Kidney (tissue), 14 donors: ENCODE data around the gene MEF2C. TPM values are rescaled to one million over a fixed set of nuclear protein-coding genes. Genes with fewer than 3 reads are reported as not detected.

Experiments used
- DNase-seq, 5 donors: peaks; one replicate each; pipeline ENCODE4 v3.0.0-alpha.2; 2013 to 2020
- FAIRE-seq: peaks from 2 replicates; lab custom pipeline; 2012; peaks lifted over from hg19 to GRCh38; lab: Jason Lieb, UNC
- H3K27ac ChIP-seq, 2 donors: one replicate each; pipeline ENCODE4 v1.7.0; 2013; ENCODE audit warnings: low read depth in 2 of 2, low read length in 2 of 2, inconsistent platforms in 1 of 2
- H3K27me3 ChIP-seq: one replicate; pipeline ENCODE4 v1.7.1; 2013; ENCODE audit warnings: low read length, inconsistent platforms; ENCODE audit not compliant: control insufficient read depth, insufficient read depth
- H3K36me3 ChIP-seq, 3 donors: one replicate each; pipeline versions ENCODE4 v1.7.0 to v1.7.1; 2013; ENCODE audit warnings: low read length in 3 of 3, control low read depth in 1 of 3, inconsistent platforms in 1 of 3; ENCODE audit not compliant: insufficient read depth in 3 of 3, control insufficient read depth in 2 of 3
- H3K4me1 ChIP-seq, 3 donors: one replicate each; pipeline versions ENCODE4 v1.7.0 to v1.7.1; 2013; ENCODE audit warnings: low read length in 3 of 3, inconsistent platforms in 1 of 3, low read depth in 1 of 3; ENCODE audit not compliant: control insufficient read depth in 2 of 3, insufficient read depth in 2 of 3
- H3K4me3 ChIP-seq, 3 donors: one replicate each; pipeline versions ENCODE4 v1.7.0 to v1.8.1; 2013; ENCODE audit warnings: low read length in 3 of 3, control low read depth in 1 of 3, inconsistent platforms in 1 of 3
- H3K9ac ChIP-seq, 3 donors: one replicate each; pipeline versions ENCODE4 v1.7.0 to v1.7.1; 2013; ENCODE audit warnings: low read length in 3 of 3, control low read depth in 1 of 3, inconsistent platforms in 1 of 3
- H3K9me3 ChIP-seq, 3 donors: one replicate each; pipeline versions ENCODE4 v1.7.0 to v1.7.1; 2013; ENCODE audit warnings: low read length in 3 of 3, control low read depth in 1 of 3, inconsistent platforms in 1 of 3; ENCODE audit not compliant: control insufficient read depth in 2 of 3, insufficient read depth in 1 of 3
- CTCF ChIP-seq: IDR thresholded peaks from 3 replicates; pipeline ENCODE4 v1.5.1; 2012; ENCODE audit warnings: mild to moderate bottlenecking, moderate library complexity, borderline replicate concordance; ENCODE audit not compliant: insufficient read depth; ENCODE audit errors: extremely low read depth
- intact Hi-C: fragments of 100-400 bp; cut with DNase I; formaldehyde crosslinking; loops from one replicate; pipeline ENCODE4 v1.11.1; 2022
- polyA plus RNA-seq: library from polyadenylated mRNA; stranded (reverse); fragments of 350-450 nt; fragmentation: Illumina TruSeq; extraction: RNeasy Lipid Tissue Mini Kit (QIAGEN cat#74804); gene quantifications from one replicate; pipeline ENCODE4 v1.2.3, GENCODE V29; 2014; ENCODE audit warnings: low read depth, low replicate concordance; ENCODE audit not compliant: insufficient read depth
- total RNA-seq: library from RNA; stranded (reverse); fragmentation: NEBNext Ultra II Directional; extraction: Animal tissue kit (Norgen Biotek cat#: 25700); gene quantifications from one replicate; pipeline ENCODE4 v1.2.1, GENCODE V29; 2021
- donor health status: control.
- donor health status: control.
- donor health status: control.
- donor health status: control.
- donor health status: control.
- donor health status: DM: yes; HTN: yes; CAD: no.
- donor health status: Normal renal cell carcinoma (clear cell type).

Gene MEF2C
- total and polyA plus RNA-seq, 2 donors from 2014 or later, result 5.3 to 75.4 TPM

DNA sequence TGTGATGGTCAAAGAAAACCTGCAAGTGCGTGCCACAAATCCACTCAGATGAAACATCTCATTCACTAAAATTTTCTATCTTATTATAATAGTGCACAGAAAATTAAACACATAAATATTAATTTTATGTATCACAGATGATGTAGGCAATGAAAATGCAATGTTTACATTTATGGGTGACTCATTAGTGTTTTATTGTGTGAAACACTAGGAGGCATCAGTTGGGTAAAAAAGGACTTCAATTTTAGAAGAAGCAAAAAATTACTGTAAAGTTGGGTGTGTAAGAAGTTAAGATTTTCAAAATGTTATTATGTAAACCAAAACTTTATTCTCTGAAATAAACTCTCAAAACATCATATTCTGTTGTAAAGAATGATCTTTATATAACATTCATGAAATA is 4.0 kb downstream of the MEF2C start:
- H3K9ac ChIP-seq, result no peak overlapping the region
- H3K36me3 ChIP-seq, result no peaks in the 10 kb centered on the region
- no peak overlapping the region for H3K27ac ChIP-seq
- no peak for TF ChIP-seq CTCF
- intact Hi-C loops, result loop anchor here (10.0 kb wide), 1 partner anchor 134 kb away; no protein-coding TSS in a partner anchor
- no peaks in the 10 kb centered on the region for H3K9me3 ChIP-seq
- H3K4me3 ChIP-seq, result no peak overlapping the region
- no peaks in the 10 kb centered on the region for H3K27me3 ChIP-seq
- peaks cover 0 to 4% (median under 1%) of the 10 kb centered on the region in 3 donors for H3K4me1 ChIP-seq
- DNase-seq (no peak), FAIRE-seq (no peak)

DNA sequence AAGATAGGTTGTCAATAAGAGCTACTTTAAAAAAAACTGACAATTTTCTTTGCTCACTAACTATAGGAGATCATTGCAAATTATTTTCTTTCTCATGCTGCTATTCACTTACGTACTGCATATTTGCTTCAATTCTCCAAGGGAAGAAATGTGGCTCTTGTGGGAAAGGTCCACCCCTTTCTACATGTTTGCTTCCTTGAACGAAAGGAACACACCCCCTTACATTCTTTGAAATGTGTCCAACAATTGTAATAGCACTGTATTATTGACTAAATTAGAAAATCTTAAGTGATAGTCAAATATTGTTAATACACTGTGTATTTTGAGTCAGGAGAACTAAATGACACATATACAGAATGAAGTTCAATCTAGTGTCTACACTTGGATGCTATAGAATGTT is 5.2 kb downstream of the MEF2C start:
- no peak for TF ChIP-seq CTCF
- Histone ChIP-seq H3K36me3 (no peaks in the 10 kb centered on the region), H3K4me1 (peaks cover 0 to 4% (median 0%) of the 10 kb centered on the region in 3 donors), H3K27me3 (no peaks in the 10 kb centered on the region), H3K4me3 (peak overlapping the region in 1 of 3 donors; percentile 6), H3K9ac (no peak overlapping the region), H3K27ac (no peak overlapping the region), H3K9me3 (no peaks in the 10 kb centered on the region)
- FAIRE-seq (no peak), DNase-seq (no peak)
- intact Hi-C loops, result loop anchor here (10.0 kb wide), 1 partner anchor 133 kb away; no protein-coding TSS in a partner anchor

DNA sequence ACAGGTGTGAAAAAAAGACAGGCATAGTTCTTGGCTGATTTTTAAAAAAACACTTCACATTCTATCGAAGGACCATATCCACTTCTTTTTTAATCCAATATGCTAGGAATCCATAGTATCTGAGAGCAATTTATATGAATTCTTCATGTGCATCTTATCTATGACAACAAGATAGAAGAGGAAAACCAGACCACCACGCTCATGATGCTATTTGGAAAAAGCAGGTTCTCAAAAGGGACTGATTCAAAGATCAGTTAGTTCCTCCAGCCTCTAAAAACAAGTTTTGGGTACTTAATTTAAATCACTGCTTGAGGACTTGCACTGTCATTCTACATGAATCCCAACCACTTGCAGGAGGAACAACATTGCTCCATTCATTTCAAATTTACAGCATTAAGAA is 6.3 kb downstream of the MEF2C start:
- intact Hi-C loops, result loop anchor here (10.0 kb wide), 1 partner anchor 132 kb away; no protein-coding TSS in a partner anchor

More for the DNA sequence above, 6.3 kb downstream of the MEF2C start:
- Histone ChIP-seq H3K27ac (no peak overlapping the region), H3K9ac (no peak overlapping the region), H3K27me3 (no peaks in the 10 kb centered on the region), H3K36me3 (no peaks in the 10 kb centered on the region), H3K4me1 (peaks cover 0 to 4% (median 0%) of the 10 kb centered on the region in 3 donors), H3K9me3 (no peaks in the 10 kb centered on the region), H3K4me3 (no peak overlapping the region)
- TF ChIP-seq CTCF, result no peak
- FAIRE-seq, result no peak
- DNase-seq, result no peak
